G401.6 (cell line): ENCODE results near the gene DKKL1.
A peak's percentile ranks its signal among the peaks of the same experiment; 100 is the strongest.

ENCODE experiments used
- FAIRE-seq: peaks from 2 replicates; lab custom pipeline; 2012; peaks lifted over from hg19 to GRCh38; lab: Jason Lieb, UNC

Gene DKKL1

GRCh38 chr19:49396738-49397505, 33.2 kb downstream of the DKKL1 start:
- no peak for FAIRE-seq

- FAIRE-seq: no peak
Observed at GRCh38 chr19:49398001-49398615, 34.4 kb downstream of the DKKL1 start.

- no peak for FAIRE-seq
Observed at GRCh38 chr19:49398931-49399330, 35.3 kb downstream of the DKKL1 start.

GRCh38 chr19:49400029-49400428, 36.4 kb downstream of the DKKL1 start:
- no peak for FAIRE-seq

GRCh38 chr19:49403404-49404187, 39.9 kb downstream of the DKKL1 start:
- no peak for FAIRE-seq

- FAIRE-seq: no peak
Observed at GRCh38 chr19:49407079-49407478, 43.4 kb downstream of the DKKL1 start.

GRCh38 chr19:49407482-49408015, 43.9 kb downstream of the DKKL1 start:
- FAIRE-seq: no peak

GRCh38 chr19:49408816-49409440, 45.3 kb downstream of the DKKL1 start:
- FAIRE-seq: no peak

- no peak for FAIRE-seq
Observed at GRCh38 chr19:49409441-49410029, 45.9 kb downstream of the DKKL1 start.

- no peak for FAIRE-seq
Observed at GRCh38 chr19:49411681-49412326, 48.1 kb downstream of the DKKL1 start.

- FAIRE-seq: no peak
Observed at GRCh38 chr19:49413348-49413747, 49.7 kb downstream of the DKKL1 start.

GRCh38 chr19:49414256-49414655, 50.6 kb downstream of the DKKL1 start:
- no peak for FAIRE-seq

- FAIRE-seq: no peak
Observed at GRCh38 chr19:49415102-49415809, 51.6 kb downstream of the DKKL1 start.

GRCh38 chr19:49415810-49416200, 52.1 kb downstream of the DKKL1 start:
- FAIRE-seq: no peak

- no peak for FAIRE-seq
Observed at GRCh38 chr19:49417088-49417487, 53.4 kb downstream of the DKKL1 start.

- FAIRE-seq: no peak
Observed at GRCh38 chr19:49418511-49418910, 54.8 kb downstream of the DKKL1 start.

GRCh38 chr19:49419173-49419572, 55.5 kb downstream of the DKKL1 start:
- no peak for FAIRE-seq

GRCh38 chr19:49420227-49420626, 56.5 kb downstream of the DKKL1 start:
- FAIRE-seq: no peak

GRCh38 chr19:49421039-49421877, 57.6 kb downstream of the DKKL1 start:
- peak; percentile 95 for FAIRE-seq

GRCh38 chr19:49421878-49422202, 58.2 kb downstream of the DKKL1 start:
- FAIRE-seq: no peak
